Measurements from ENCODE around the gene TMEM132D. TPM values are rescaled to one million over a fixed set of nuclear protein-coding genes. Genes with fewer than 3 reads are reported as not detected.

The TMEM132D gene
- total and polyA plus RNA-seq, 2 donors (not counting 3 experiments of a cell fraction or from before 2014, with no cell fraction given), result not detected

GRCh38 chr12:129564768-129565167 is 339.1 kb downstream of the TMEM132D start:
- Histone ChIP-seq H3K79me2 (ENCODE audit: control insufficient read depth, insufficient read depth, low read length) (no peaks in the 10 kb centered on the region), H3K27me3 (ENCODE audit: control insufficient read depth in 2 of 2, insufficient read depth in 2 of 2, low read length in 2 of 2) (no peaks in the 10 kb centered on the region), H2AFZ (ENCODE audit: low read depth, low read length) (no peak overlapping the region), H3K36me3 (ENCODE audit: control insufficient read depth in 2 of 2, extremely low read depth in 1 of 2, insufficient read depth in 2 of 2, low read length in 2 of 2) (no peaks in the 10 kb centered on the region), H3K9ac (replicated peaks; ENCODE audit: extremely low read depth, insufficient read depth, low read length) (no peak overlapping the region), H3K9me1 (replicated peaks; ENCODE audit: control insufficient read depth, extremely low read depth, insufficient read depth, low read length) (no peaks in the 10 kb centered on the region), H3K27ac (ENCODE audit: insufficient read depth, low read depth, low read length) (no peak overlapping the region), H3K4me2 (ENCODE audit: insufficient read depth, low read length) (no peak overlapping the region), H3K4me1 (ENCODE audit: control insufficient read depth, extremely low read depth, insufficient read depth, low read length) (no peaks in the 10 kb centered on the region), H4K20me1 (replicated peaks; ENCODE audit: control insufficient read depth, extremely low read depth, insufficient read depth, low read length) (no peaks in the 10 kb centered on the region), H3K9me3 (replicated peaks; ENCODE audit: control insufficient read depth, insufficient read depth, low read length) (peaks cover 3% of the 10 kb centered on the region), H3K4me3 (replicated peaks in 1 of 3; ENCODE audit: insufficient read depth in 1 of 3, low read depth in 1 of 3, low read length in 3 of 3) (no peak overlapping the region)
- POLR2A ChIA-PET, result no interaction called here
- intact Hi-C loops (cut with micrococcal nuclease), result no loop called here
- dilution Hi-C loops (cut with MboI; ENCODE audit: extremely low pct_ligation_motif_present, low sequenced_read_pairs), result no loop called here
- DNase-seq (ENCODE audit: low read depth, low spot score), result no peak
- TF ChIP-seq EZH2 (IDR thresholded peaks at IDR 0.05; ENCODE audit: borderline replicate concordance, low read depth, low read length, severe bottlenecking) (no peak), FOS (IDR thresholded peaks at IDR 0.05; ENCODE audit: borderline replicate concordance, insufficient read depth, low read length) (no peak), CTCF (IDR thresholded peaks at IDR 0.05; ENCODE audit: extremely low read depth in 1 of 2, insufficient read depth in 1 of 2, low read depth in 1 of 2, low read length in 2 of 2) (no peak), GATA2 (IDR thresholded peaks at IDR 0.05; ENCODE audit: insufficient read depth, insufficient read length, low read depth, low read length) (no peak), POLR2A (IDR thresholded peaks at IDR 0.05; ENCODE audit: low read depth, low read length) (no peak), MYC (IDR thresholded peaks at IDR 0.05; ENCODE audit: low read depth, low read length) (no peak), POLR2AphosphoS5 (IDR thresholded peaks at IDR 0.05; ENCODE audit: insufficient read depth, low read depth, low read length) (no peak), JUN (IDR thresholded peaks at IDR 0.05; ENCODE audit: borderline replicate concordance, insufficient read depth, insufficient read length, low read depth) (no peak)
- TF ChIP-seq, protein P1, sequence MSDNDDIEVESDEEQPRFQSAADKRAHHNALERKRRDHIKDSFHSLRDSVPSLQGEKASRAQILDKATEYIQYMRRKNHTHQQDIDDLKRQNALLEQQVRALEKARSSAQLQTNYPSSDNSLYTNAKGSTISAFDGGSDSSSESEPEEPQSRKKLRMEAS (IDR thresholded peaks at IDR 0.05; ENCODE audit: insufficient read depth, insufficient read length), result no peak
- CTCF ChIA-PET, result no interaction called here
- no peak for FAIRE-seq
- BruUV-seq (replicated peaks), result no TSS peak
